Activated T-cell treated with anti-CD3 and anti-CD28 coated beads, Interleukin-2, amount 50 U/mL, for 48 hours (primary cell): ENCODE results near the gene LTO1.
"Not testable (repeated sequence)": the region's sequence is repeated elsewhere in the genome, so short reads cannot be mapped to it uniquely, and the experiment has no call there.

ENCODE experiments used
- DNase-seq, 2 experiments: peaks; one replicate each; pipeline ENCODE4 v3.0.0-alpha.2; 2020

LTO1 gene

GRCh38 chr11:69630017-69630416, 45.1 kb downstream of the LTO1 start:
- DNase-seq, result no peak

GRCh38 chr11:69627551-69627950, 47.6 kb downstream of the LTO1 start:
- DNase-seq, result no peak

- DNase-seq, result no peak
Measured at GRCh38 chr11:69625476-69625875, 49.7 kb downstream of the LTO1 start.

- DNase-seq, result no peak
Measured at GRCh38 chr11:69624293-69624692, 50.9 kb downstream of the LTO1 start.

GRCh38 chr11:69622097-69622681, 53.0 kb downstream of the LTO1 start:
- DNase-seq, result not testable (repeated sequence)

- DNase-seq, result no peak
Measured at GRCh38 chr11:69620683-69621290, 54.4 kb downstream of the LTO1 start.

- no peak for DNase-seq
Measured at GRCh38 chr11:69618237-69618636, 56.9 kb downstream of the LTO1 start.

GRCh38 chr11:69617682-69618081, 57.5 kb downstream of the LTO1 start:
- DNase-seq, result no peak

GRCh38 chr11:69617220-69617619, 57.9 kb downstream of the LTO1 start:
- DNase-seq, result no peak
